SIG-M5 treated with dmso at 0.1 percent for 504 hours (cell line): Measurements from ENCODE around the gene EEF2KMT.
"Not testable (repeated sequence)": the region's sequence is repeated elsewhere in the genome, so short reads cannot be mapped to it uniquely, and the experiment has no call there.

Experiments
- DNase-seq: peaks from one replicate; lab custom pipeline; 2025; ENCODE audit not compliant: unreplicated experiment; lab: John Stamatoyannopoulos, UW

The EEF2KMT gene

GRCh38 chr16:5097470-5098220 lies at the start of gene EEF2KMT:
Gene EEF2KMT, minus strand, starts transcription at chr16:5097795. Its CDS starts 56 bp downstream, at chr16:5097739.
- peak; percentile 94 for DNase-seq

GRCh38 chr16:5144621-5144956 lies 47.0 kb upstream of the EEF2KMT start:
- DNase-seq, result not testable (repeated sequence)

- no peak for DNase-seq
Observed at GRCh38 chr16:5143761-5144620, 46.4 kb upstream of the EEF2KMT start.

- not testable (repeated sequence) for DNase-seq
Observed at GRCh38 chr16:5140151-5140550, 42.6 kb upstream of the EEF2KMT start.

GRCh38 chr16:5134739-5135452 lies 37.3 kb upstream of the EEF2KMT start:
- not testable (repeated sequence) for DNase-seq

- DNase-seq, result not testable (repeated sequence)
Observed at GRCh38 chr16:5132915-5133600, 35.5 kb upstream of the EEF2KMT start.

- DNase-seq, result not testable (repeated sequence)
Observed at GRCh38 chr16:5131467-5132004, 33.9 kb upstream of the EEF2KMT start.

GRCh38 chr16:5117300-5118087 lies 19.9 kb upstream of the EEF2KMT start:
- not testable (repeated sequence) for DNase-seq

GRCh38 chr16:5116780-5117295 lies 19.2 kb upstream of the EEF2KMT start:
- DNase-seq, result not testable (repeated sequence)

- DNase-seq, result not testable (repeated sequence)
Observed at GRCh38 chr16:5110933-5111332, 13.3 kb upstream of the EEF2KMT start.

GRCh38 chr16:5108505-5109158 lies 11.0 kb upstream of the EEF2KMT start:
- no peak for DNase-seq

GRCh38 chr16:5105039-5105438 lies 7.4 kb upstream of the EEF2KMT start:
- not testable (repeated sequence) for DNase-seq

- DNase-seq, result not testable (repeated sequence)
Observed at GRCh38 chr16:5103296-5104032, 5.9 kb upstream of the EEF2KMT start.

- DNase-seq, result not testable (repeated sequence)
Observed at GRCh38 chr16:5099174-5099573, 1.6 kb upstream of the EEF2KMT start.

GRCh38 chr16:5098221-5099159 lies 895 bp upstream of the EEF2KMT start:
- DNase-seq, result peak; percentile 14

GRCh38 chr16:5097061-5097469 lies 530 bp downstream of the EEF2KMT start:
- DNase-seq, result not testable (repeated sequence)

GRCh38 chr16:5096437-5097060 lies 1.0 kb downstream of the EEF2KMT start:
- not testable (repeated sequence) for DNase-seq
